ENCODE measurements around the gene KIFC1.

KIFC1 gene

DNA sequence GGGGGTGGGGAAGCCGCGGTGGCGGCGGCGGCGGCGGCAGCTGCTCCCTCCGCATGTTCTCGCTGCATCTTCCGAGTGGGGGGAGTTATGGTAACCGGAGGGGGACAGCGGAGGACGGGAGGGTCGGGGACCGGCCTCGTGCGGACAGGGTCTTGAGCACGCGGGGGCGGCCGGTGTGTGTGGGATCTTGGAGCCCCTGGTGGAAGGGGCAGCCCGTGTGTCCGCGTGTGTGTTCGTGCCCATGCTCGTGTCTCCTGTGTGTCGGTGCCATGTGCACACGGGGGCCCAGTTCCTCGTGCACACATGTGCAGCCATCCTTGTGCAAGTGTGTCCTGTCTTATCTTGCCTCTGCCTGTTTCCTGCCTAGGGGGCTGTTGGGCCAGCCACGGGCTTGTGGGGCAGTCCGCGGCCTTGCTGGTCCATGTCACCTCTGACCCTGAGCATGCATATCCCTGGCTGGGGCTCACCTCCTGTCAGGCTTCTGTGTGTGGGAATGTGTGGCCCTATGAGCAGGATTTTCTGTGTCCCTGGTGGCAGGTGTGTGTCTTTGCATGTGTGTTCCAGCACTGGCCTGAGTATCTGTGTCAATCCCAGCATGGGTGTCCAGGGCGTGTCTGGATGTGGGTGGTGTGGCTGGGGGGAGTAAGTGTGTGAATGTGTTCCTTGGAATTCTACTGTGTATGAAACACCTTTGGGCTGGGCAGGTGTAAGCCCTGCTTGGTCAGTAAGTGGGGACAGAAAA is 36.8 kb downstream of the KIFC1 start:
- Histone ChIP-seq H3K36me3 (ENCODE audit: control insufficient read depth in 4 of 4, insufficient read depth in 4 of 4, low read length in 3 of 4) (no peaks in the 10 kb centered on the region), H3K4me3 (ENCODE audit: control insufficient read depth in 1 of 7, extremely low read depth in 1 of 7, insufficient read depth in 4 of 7, low read depth in 2 of 7, low read length in 6 of 7) (peak overlapping the region in 6 of 7 experiments; percentile 48 to 79 (median 68)), H3K4me1 (ENCODE audit: control extremely low read depth in 1 of 4, control insufficient read depth in 4 of 4, insufficient read depth in 4 of 4, low read length in 3 of 4) (peaks cover 15 to 86% (median 79%) of the 10 kb centered on the region in 4 experiments), H3K27me3 (replicated peaks in 2 of 5; ENCODE audit: control insufficient read depth in 4 of 5, insufficient read depth in 5 of 5, low read length in 4 of 5) (no peaks in the 10 kb centered on the region), H3K9me3 (ENCODE audit: control extremely low read depth in 1 of 5, control insufficient read depth in 4 of 5, insufficient read depth in 2 of 5, low read depth in 1 of 5, low read length in 4 of 5) (no peaks in the 10 kb centered on the region), H3K27ac (ENCODE audit: insufficient read depth in 1 of 2, low read depth in 1 of 2, low read length in 2 of 2, poor library complexity in 1 of 2, severe bottlenecking in 2 of 2) (peak overlapping the region in 1 of 2 experiments; percentile 46)
- CTCF ChIA-PET = interaction anchor here (1.1 to 2.5 kb wide), 4 partner anchors 10 to 129 kb away, joined by 3 to 9 read pairs (median 4); no protein-coding TSS in a partner anchor
- POLR2A ChIA-PET = no interaction called here
- DNase-seq = peak in 2 of 3 donors; percentile 64 to 84
- 2% methylated on average over 29 of the region's 33 CpGs for WGBS (ENCODE audit: insufficient coverage)

DNA sequence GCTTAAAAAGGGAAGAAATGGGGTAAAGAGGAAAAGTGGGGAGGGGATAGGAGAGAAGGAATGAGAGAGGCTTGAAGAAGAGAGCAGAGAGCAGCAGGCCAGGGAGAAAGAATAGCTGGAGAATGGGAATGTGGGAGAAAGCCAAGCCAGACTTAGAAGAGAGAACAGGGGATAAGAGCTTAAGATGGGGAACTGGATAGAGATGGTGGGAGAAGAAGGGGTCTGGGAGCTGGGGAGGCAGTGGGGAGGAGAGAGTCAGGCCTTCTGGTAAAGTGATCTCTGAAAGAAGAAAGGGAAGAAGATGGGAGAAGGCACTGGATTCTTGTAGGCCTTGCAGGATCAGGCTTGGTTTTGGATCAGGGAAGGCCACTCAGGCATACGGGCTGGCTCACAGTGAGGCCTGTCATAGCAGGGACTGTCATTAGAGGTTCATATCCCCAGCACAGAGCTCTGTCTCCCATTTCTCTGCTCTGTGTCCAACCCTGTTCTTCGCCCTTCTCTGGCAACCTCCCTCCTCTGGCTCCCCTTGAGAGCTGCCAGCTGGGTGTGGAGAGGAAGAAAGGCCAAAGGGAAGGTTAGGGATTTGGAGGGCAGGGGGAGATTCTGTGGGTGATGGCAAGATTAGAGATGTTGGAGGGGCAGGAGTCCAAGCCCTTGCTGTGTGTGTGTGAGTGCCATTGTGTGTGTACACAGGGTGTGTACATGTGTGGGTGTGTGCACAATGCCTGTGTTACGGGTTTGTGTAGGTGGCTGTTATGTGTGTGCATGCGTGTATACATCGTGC is 37.5 kb downstream of the KIFC1 start:
- WGBS (ENCODE audit: insufficient coverage) = 93% methylated on average over 3 of the region's 5 CpGs
- CTCF ChIA-PET = interaction anchor here (0.9 to 2.5 kb wide), 7 partner anchors 11 to 129 kb away, joined by 3 to 9 read pairs (median 4); partner anchors contain the start of gene ZBTB9
- no peaks in the 10 kb centered on the region for H3K36me3 ChIP-seq (ENCODE audit: control insufficient read depth in 4 of 4, insufficient read depth in 4 of 4, low read length in 3 of 4)
- peaks cover 15 to 88% (median 84%) of the 10 kb centered on the region in 4 experiments for H3K4me1 ChIP-seq (ENCODE audit: control extremely low read depth in 1 of 4, control insufficient read depth in 4 of 4, insufficient read depth in 4 of 4, low read length in 3 of 4)
- POLR2A ChIA-PET = no interaction called here
- H3K27me3 ChIP-seq (replicated peaks in 2 of 5; ENCODE audit: control insufficient read depth in 4 of 5, insufficient read depth in 5 of 5, low read length in 4 of 5) = no peaks in the 10 kb centered on the region
- H3K27ac ChIP-seq (ENCODE audit: insufficient read depth in 1 of 2, low read depth in 1 of 2, low read length in 2 of 2, poor library complexity in 1 of 2, severe bottlenecking in 2 of 2) = peak overlapping the region in 1 of 2 experiments; percentile 27
- peak overlapping the region in 4 of 7 experiments; percentile 5 to 68 (median 68) for H3K4me3 ChIP-seq (ENCODE audit: control insufficient read depth in 1 of 7, extremely low read depth in 1 of 7, insufficient read depth in 4 of 7, low read depth in 2 of 7, low read length in 6 of 7)
- H3K9me3 ChIP-seq (ENCODE audit: control extremely low read depth in 1 of 5, control insufficient read depth in 4 of 5, insufficient read depth in 2 of 5, low read depth in 1 of 5, low read length in 4 of 5) = no peaks in the 10 kb centered on the region
- DNase-seq = no peak

DNA sequence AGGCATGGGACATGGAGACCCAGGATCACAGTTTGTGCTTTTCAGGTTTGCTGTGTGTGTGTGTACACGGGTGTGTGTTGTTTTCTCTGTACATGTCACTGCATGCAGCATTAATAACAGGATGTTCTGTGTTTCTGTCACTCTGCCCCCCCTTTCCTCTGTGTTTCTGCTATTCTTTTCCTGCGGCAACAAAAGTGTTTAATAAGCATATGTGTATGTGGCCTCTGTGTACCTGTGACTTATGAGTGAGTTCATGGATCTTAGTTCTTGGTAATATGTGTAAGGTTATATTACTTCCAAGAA is 38.1 kb downstream of the KIFC1 start:
- H3K36me3 ChIP-seq (ENCODE audit: control insufficient read depth in 4 of 4, insufficient read depth in 4 of 4, low read length in 3 of 4) = no peaks in the 10 kb centered on the region
- H3K9me3 ChIP-seq (ENCODE audit: control extremely low read depth in 1 of 5, control insufficient read depth in 4 of 5, insufficient read depth in 2 of 5, low read depth in 1 of 5, low read length in 4 of 5) = no peaks in the 10 kb centered on the region
- POLR2A ChIA-PET = no interaction called here
- H3K4me1 ChIP-seq (ENCODE audit: control extremely low read depth in 1 of 4, control insufficient read depth in 4 of 4, insufficient read depth in 4 of 4, low read length in 3 of 4) = peaks cover 15 to 83% (median 80%) of the 10 kb centered on the region in 4 experiments
- H3K4me3 ChIP-seq (ENCODE audit: control insufficient read depth in 1 of 7, extremely low read depth in 1 of 7, insufficient read depth in 4 of 7, low read depth in 2 of 7, low read length in 6 of 7) = peak overlapping the region in 2 of 7 experiments; percentile 68
- no CpG with 5 or more reads among the region's 2 CpGs for WGBS (ENCODE audit: insufficient coverage)
- CTCF ChIA-PET = interaction anchor here (0.9 to 2.5 kb wide), 6 partner anchors 10 to 130 kb away, joined by 3 to 9 read pairs (median 4); partner anchors contain the start of gene ZBTB9
- no peaks in the 10 kb centered on the region for H3K27me3 ChIP-seq (replicated peaks in 2 of 5; ENCODE audit: control insufficient read depth in 4 of 5, insufficient read depth in 5 of 5, low read length in 4 of 5)
- H3K27ac ChIP-seq (ENCODE audit: insufficient read depth in 1 of 2, low read depth in 1 of 2, low read length in 2 of 2, poor library complexity in 1 of 2, severe bottlenecking in 2 of 2) = no peak overlapping the region
- peak in 1 of 3 donors; percentile 52 for DNase-seq

DNA sequence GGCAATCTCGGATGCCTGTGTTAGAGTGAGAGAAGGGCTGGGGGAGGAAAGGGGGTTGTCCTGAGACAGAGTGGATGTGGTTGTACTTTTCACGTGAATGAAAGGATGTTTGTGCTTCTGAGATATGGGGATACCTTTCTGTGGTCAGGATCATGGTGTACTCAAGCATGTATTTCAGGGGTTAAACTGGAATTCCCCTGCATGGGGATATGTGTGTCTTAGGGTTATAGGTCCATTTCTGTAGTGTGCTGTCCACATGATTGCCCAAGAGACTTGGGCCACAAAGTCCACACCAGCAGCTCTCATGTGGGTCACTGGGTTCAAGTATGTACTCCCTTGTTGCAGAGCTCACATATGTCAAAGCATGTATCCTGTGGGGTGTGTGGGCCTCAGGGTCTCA is 38.7 kb downstream of the KIFC1 start:
- 0% methylated on average over 1 of the region's 2 CpGs for WGBS (ENCODE audit: insufficient coverage)
- ChIA-PET POLR2A (no interaction called here), CTCF (interaction anchor here (0.9 to 2.5 kb wide), 9 partner anchors 8 to 271 kb away, joined by 3 to 9 read pairs (median 5); partner anchors contain the start of genes CUTA, SYNGAP1 and ZBTB9)
- peak overlapping the region; percentile 27 to 52 for H3K27ac ChIP-seq (ENCODE audit: insufficient read depth in 1 of 2, low read depth in 1 of 2, low read length in 2 of 2, poor library complexity in 1 of 2, severe bottlenecking in 2 of 2)
- peak in 2 of 3 donors; percentile 41 to 67 for DNase-seq
- H3K9me3 ChIP-seq (ENCODE audit: control extremely low read depth in 1 of 5, control insufficient read depth in 4 of 5, insufficient read depth in 2 of 5, low read depth in 1 of 5, low read length in 4 of 5) = no peaks in the 10 kb centered on the region
- peaks cover 15 to 77% (median 73%) of the 10 kb centered on the region in 4 experiments for H3K4me1 ChIP-seq (ENCODE audit: control extremely low read depth in 1 of 4, control insufficient read depth in 4 of 4, insufficient read depth in 4 of 4, low read length in 3 of 4)
- no peaks in the 10 kb centered on the region for H3K27me3 ChIP-seq (replicated peaks in 2 of 5; ENCODE audit: control insufficient read depth in 4 of 5, insufficient read depth in 5 of 5, low read length in 4 of 5)
- H3K36me3 ChIP-seq (ENCODE audit: control insufficient read depth in 4 of 4, insufficient read depth in 4 of 4, low read length in 3 of 4) = peaks cover 0 to 4% (median 2%) of the 10 kb centered on the region in 4 experiments
- peak overlapping the region in 3 of 7 experiments; percentile 64 to 68 (median 66) for H3K4me3 ChIP-seq (ENCODE audit: control insufficient read depth in 1 of 7, extremely low read depth in 1 of 7, insufficient read depth in 4 of 7, low read depth in 2 of 7, low read length in 6 of 7)

DNA sequence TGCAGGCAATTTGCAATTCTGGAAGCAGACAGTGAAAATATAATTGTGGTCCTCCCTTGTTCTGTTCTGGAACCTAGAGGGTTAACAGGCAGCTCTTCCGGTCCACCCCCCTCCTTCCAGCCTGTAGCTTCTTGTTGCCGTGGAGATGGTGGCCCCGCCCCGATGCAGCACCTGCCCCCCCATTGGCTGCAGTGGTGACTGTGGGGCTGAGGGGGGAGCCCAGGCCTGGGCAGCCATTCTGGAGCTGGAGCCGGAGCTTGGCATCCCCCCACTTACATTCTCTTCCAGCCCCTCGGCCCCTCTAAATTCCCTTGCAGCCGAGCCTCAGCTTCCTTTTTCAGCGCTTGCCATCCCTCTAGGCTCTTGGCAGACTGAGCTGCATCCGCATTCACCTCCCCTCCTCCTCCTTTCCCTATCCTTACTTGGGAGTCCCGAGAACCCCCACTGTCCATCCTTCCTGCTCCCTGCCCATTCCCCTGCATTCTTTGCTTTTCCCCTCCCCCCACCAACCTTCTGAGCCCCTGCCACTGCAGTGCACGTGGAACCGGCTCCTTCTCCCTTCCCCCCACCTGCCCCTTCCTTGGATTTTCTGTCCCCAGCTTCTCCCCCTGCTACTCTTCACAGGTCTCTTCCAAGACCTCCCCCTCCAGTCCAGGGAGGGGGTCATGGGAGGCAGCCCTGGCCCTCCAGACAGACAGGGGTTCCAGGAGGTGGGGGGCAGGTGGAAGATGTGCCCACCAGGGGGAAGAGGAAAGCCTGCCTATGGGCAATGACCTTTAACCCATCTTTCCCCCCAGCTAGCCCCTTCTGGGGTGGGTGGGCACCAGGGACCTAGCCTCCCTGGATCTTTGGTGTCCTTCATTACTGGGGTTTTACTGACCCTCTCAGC is 39.6 kb downstream of the KIFC1 start:
- WGBS (ENCODE audit: insufficient coverage) = 0% methylated on average over 5 of the region's 12 CpGs
- peaks cover 4 to 13% (median 8%) of the 10 kb centered on the region in 4 experiments for H3K36me3 ChIP-seq (ENCODE audit: control insufficient read depth in 4 of 4, insufficient read depth in 4 of 4, low read length in 3 of 4)
- POLR2A ChIA-PET = interaction anchor here (0.6 kb wide), 1 partner anchor 119 kb away, joined by 4 read pairs; no protein-coding TSS in a partner anchor

DNA sequence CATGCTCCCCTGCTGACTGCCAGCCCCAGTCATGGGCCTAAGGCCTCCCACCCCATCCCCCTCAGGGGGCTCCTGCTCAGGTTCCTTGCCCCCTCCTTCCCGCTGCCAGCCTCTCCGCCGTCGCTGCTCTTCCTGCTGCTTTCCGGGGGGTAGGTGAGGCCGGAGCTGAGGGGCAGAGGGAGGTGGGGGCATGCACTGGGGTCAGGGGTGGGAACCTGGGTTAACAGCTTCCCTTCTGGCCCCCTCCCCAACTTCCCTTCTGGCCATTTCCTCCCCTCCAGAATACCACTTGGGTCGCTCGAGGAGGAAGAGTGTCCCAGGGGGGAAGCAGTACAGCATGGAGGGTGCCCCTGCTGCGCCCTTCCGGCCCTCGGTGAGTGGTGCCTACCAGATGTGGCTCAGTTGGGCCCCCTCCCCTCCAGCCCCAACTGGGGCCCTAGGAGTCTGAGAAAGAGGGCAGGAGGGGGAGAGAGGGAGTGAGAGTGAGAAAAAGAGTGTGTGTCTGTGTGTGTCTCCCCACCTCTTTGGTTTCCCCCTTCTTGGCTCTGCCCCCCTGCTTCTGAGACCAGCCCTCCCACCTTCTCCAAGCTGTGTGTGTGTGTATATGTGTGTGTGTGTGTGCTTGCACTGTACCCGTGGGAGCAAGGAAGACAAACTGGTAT is 40.4 kb downstream of the KIFC1 start:
- Histone ChIP-seq H3K27ac (ENCODE audit: insufficient read depth in 1 of 2, low read depth in 1 of 2, low read length in 2 of 2, poor library complexity in 1 of 2, severe bottlenecking in 2 of 2) (peak overlapping the region; percentile 36 to 71), H3K36me3 (ENCODE audit: control insufficient read depth in 4 of 4, insufficient read depth in 4 of 4, low read length in 3 of 4) (peaks cover 4 to 20% (median 14%) of the 10 kb centered on the region in 4 experiments), H3K9me3 (ENCODE audit: control extremely low read depth in 1 of 5, control insufficient read depth in 4 of 5, insufficient read depth in 2 of 5, low read depth in 1 of 5, low read length in 4 of 5) (no peaks in the 10 kb centered on the region), H3K4me1 (ENCODE audit: control extremely low read depth in 1 of 4, control insufficient read depth in 4 of 4, insufficient read depth in 4 of 4, low read length in 3 of 4) (peaks cover 15 to 66% (median 64%) of the 10 kb centered on the region in 4 experiments), H3K27me3 (replicated peaks in 2 of 5; ENCODE audit: control insufficient read depth in 4 of 5, insufficient read depth in 5 of 5, low read length in 4 of 5) (no peaks in the 10 kb centered on the region), H3K4me3 (ENCODE audit: control insufficient read depth in 1 of 7, extremely low read depth in 1 of 7, insufficient read depth in 4 of 7, low read depth in 2 of 7, low read length in 6 of 7) (peak overlapping the region; percentile 5 to 68 (median 57))
- 0% methylated on average over 2 of the region's 12 CpGs for WGBS (ENCODE audit: insufficient coverage)
- ChIA-PET POLR2A (interaction anchor here (0.6 kb wide), 1 partner anchor 120 kb away, joined by 4 read pairs; no protein-coding TSS in a partner anchor), CTCF (interaction anchor here (1.4 to 1.6 kb wide), 4 partner anchors 9 to 49 kb away, joined by 3 to 5 read pairs (median 4); no protein-coding TSS in a partner anchor)
- DNase-seq = peak in 2 of 3 donors; percentile 67 to 81

More for the DNA sequence above, 39.6 kb downstream of the KIFC1 start:
- no peaks in the 10 kb centered on the region for H3K9me3 ChIP-seq (ENCODE audit: control extremely low read depth in 1 of 5, control insufficient read depth in 4 of 5, insufficient read depth in 2 of 5, low read depth in 1 of 5, low read length in 4 of 5)
- peak overlapping the region; percentile 52 to 71 for H3K27ac ChIP-seq (ENCODE audit: insufficient read depth in 1 of 2, low read depth in 1 of 2, low read length in 2 of 2, poor library complexity in 1 of 2, severe bottlenecking in 2 of 2)
- peaks cover 15 to 71% (median 69%) of the 10 kb centered on the region in 4 experiments for H3K4me1 ChIP-seq (ENCODE audit: control extremely low read depth in 1 of 4, control insufficient read depth in 4 of 4, insufficient read depth in 4 of 4, low read length in 3 of 4)
- peak; percentile 81 to 91 (median 88) for DNase-seq
- no peaks in the 10 kb centered on the region for H3K27me3 ChIP-seq (replicated peaks in 2 of 5; ENCODE audit: control insufficient read depth in 4 of 5, insufficient read depth in 5 of 5, low read length in 4 of 5)
- CTCF ChIA-PET = interaction anchor here (0.9 to 2.5 kb wide), 13 partner anchors 9 to 270 kb away, joined by 3 to 9 read pairs (median 4); partner anchors contain the start of genes CUTA, SYNGAP1 and ZBTB9
- peak overlapping the region in 6 of 7 experiments; percentile 40 to 68 (median 60) for H3K4me3 ChIP-seq (ENCODE audit: control insufficient read depth in 1 of 7, extremely low read depth in 1 of 7, insufficient read depth in 4 of 7, low read depth in 2 of 7, low read length in 6 of 7)

All from common myeloid progenitor, CD34-positive (primary cell).